H1 (cell line): ENCODE data around the gene BDKRB1. TPM values are rescaled to one million over a fixed set of nuclear protein-coding genes. Genes with fewer than 3 reads are reported as not detected.

ENCODE experiments used
- CTCF ChIA-PET: fragments of 300-600 bp; sonication (Branson Sonifier 250); formaldehyde crosslinking; loops from one replicate; lab custom pipeline; 2021; ENCODE audit not compliant: partially characterized antibody; lab: Charles Lee
- POLR2A ChIA-PET: fragments of 300-600 bp; sonication (Branson Sonifier 250); formaldehyde crosslinking; loops from one replicate; lab custom pipeline; 2021; ENCODE audit warnings: inconsistent platforms; ENCODE audit not compliant: partially characterized antibody; lab: Charles Lee
- DNase-seq, 2 experiments: peaks; one replicate each; pipeline versions ENCODE4 v3.0.0 to v3.0.0-alpha.2; 2010 to 2022; ENCODE audit warnings: low spot score in 2 of 2, low read depth in 1 of 2, mixed read lengths in 1 of 2
- FAIRE-seq: peaks from 2 replicates; lab custom pipeline; 2011; peaks lifted over from hg19 to GRCh38; lab: Jason Lieb, UNC
- H2AFZ ChIP-seq: 2 replicates; pipeline ENCODE4 v1.8.1; 2012; ENCODE audit warnings: low read length, inconsistent platforms
- H2AK5ac ChIP-seq: 2 replicates; pipeline ENCODE4 v1.6.1; 2013; ENCODE audit warnings: low read depth, low read length
- H2BK120ac ChIP-seq: replicated peaks from 2 replicates; pipeline ENCODE3; 2013; ENCODE audit warnings: low read depth, low read length, inconsistent platforms
- H2BK12ac ChIP-seq: 2 replicates; pipeline ENCODE4 v1.6.1; 2013; ENCODE audit warnings: low read depth, low read length
- H2BK15ac ChIP-seq: 2 replicates; pipeline ENCODE4 v1.6.1; 2013; ENCODE audit warnings: low read length
- H2BK20ac ChIP-seq: 2 replicates; pipeline ENCODE4 v1.6.1; 2013; ENCODE audit warnings: low read length
- H2BK5ac ChIP-seq: 2 replicates; pipeline ENCODE4 v1.6.1; 2013; ENCODE audit warnings: low read depth, low read length
- H3K14ac ChIP-seq: 2 replicates; pipeline ENCODE4 v1.6.1; 2013; ENCODE audit warnings: inconsistent platforms; ENCODE audit not compliant: insufficient read length
- H3K18ac ChIP-seq: 2 replicates; pipeline ENCODE4 v1.6.1; 2013; ENCODE audit warnings: low read length; ENCODE audit errors: extremely low read depth
- H3K23ac ChIP-seq: 2 replicates; pipeline ENCODE4 v1.6.1; 2013; ENCODE audit warnings: inconsistent platforms; ENCODE audit not compliant: insufficient read length
- H3K23me2 ChIP-seq: 2 replicates; pipeline ENCODE4 v1.6.1; 2013; ENCODE audit warnings: low read depth, low read length
- H3K27ac ChIP-seq: 2 replicates; pipeline ENCODE4 v1.6.1; 2011; ENCODE audit warnings: low read depth, low read length, inconsistent platforms
- H3K27me3 ChIP-seq, 4 experiments: replicated peaks in 1 of 4; 1 replicate in 1 of 4; 2 replicates in 3 of 4; pipeline versions ENCODE4 v1.6.1 to v1.8.1; 2011 to 2013; ENCODE audit warnings: low read length in 3 of 4, mild to moderate bottlenecking in 3 of 4, inconsistent platforms in 2 of 4, mixed read lengths in 2 of 4, moderate library complexity in 1 of 4; ENCODE audit not compliant: control insufficient read depth in 3 of 4, insufficient read depth in 3 of 4; ENCODE audit errors: extremely low read depth in 1 of 4
- H3K36me3 ChIP-seq, 4 experiments: 2 replicates each; pipeline versions ENCODE4 v1.6.1 to v1.8.1; 2011 to 2013; ENCODE audit warnings: mild to moderate bottlenecking in 4 of 4, low read length in 3 of 4, moderate library complexity in 2 of 4, control low read depth in 1 of 4, inconsistent platforms in 1 of 4; ENCODE audit not compliant: insufficient read depth in 4 of 4, control insufficient read depth in 2 of 4
- H3K4ac ChIP-seq: replicated peaks from 2 replicates; pipeline ENCODE3; 2013; ENCODE audit warnings: low read length, low read depth, mixed read lengths, inconsistent platforms; ENCODE audit not compliant: insufficient read length
- H3K4me1 ChIP-seq, 4 experiments: replicated peaks in 1 of 4; 1 replicate in 1 of 4; 2 replicates in 3 of 4; pipeline versions ENCODE4 v1.6.1 to v1.8.1; 2011 to 2013; ENCODE audit warnings: low read length in 3 of 4, inconsistent platforms in 2 of 4, mixed read lengths in 1 of 4; ENCODE audit not compliant: insufficient read depth in 4 of 4, control insufficient read depth in 3 of 4
- H3K4me2 ChIP-seq, 2 experiments: 2 replicates each; pipeline versions ENCODE4 v1.6.1 to v1.8.1; 2011 to 2013; ENCODE audit warnings: low read depth in 2 of 2, low read length in 2 of 2, control low read depth in 1 of 2, inconsistent platforms in 1 of 2, mild to moderate bottlenecking in 1 of 2; ENCODE audit not compliant: insufficient read depth in 1 of 2
- H3K4me3 ChIP-seq, 4 experiments: fragments of 200-600, 300-600 bp in 1 of 4; sonication (generic), shearing (Covaris generic), sonication (Bioruptor Twin) in 1 of 4; 2 replicates each; pipeline versions ENCODE4 v1.5.1 to v1.8.1; 2011 to 2016; ENCODE audit warnings: low read length in 4 of 4, low read depth in 3 of 4, control low read depth in 2 of 4, inconsistent platforms in 2 of 4, mild to moderate bottlenecking in 2 of 4, mixed read lengths in 1 of 4, moderate library complexity in 1 of 4; ENCODE audit not compliant: insufficient read depth in 2 of 4; ENCODE audit errors: extremely low read depth in 1 of 4
- H3K56ac ChIP-seq: replicated peaks from 2 replicates; pipeline ENCODE3; 2013; ENCODE audit warnings: low read depth, mild to moderate bottlenecking, mixed read lengths, low read length, inconsistent platforms; ENCODE audit not compliant: insufficient read length
- H3K79me1 ChIP-seq: 2 replicates; pipeline ENCODE4 v1.6.1; 2013; ENCODE audit warnings: low read depth, low read length, control low read depth
- H3K79me2 ChIP-seq, 2 experiments: 2 replicates each; pipeline versions ENCODE4 v1.6.1 to v1.8.1; 2012 to 2013; ENCODE audit warnings: low read length in 2 of 2, mild to moderate bottlenecking in 2 of 2, inconsistent platforms in 1 of 2; ENCODE audit not compliant: insufficient read depth in 2 of 2, control insufficient read depth in 1 of 2
- H3K9ac ChIP-seq, 4 experiments: replicated peaks in 1 of 4; 1 replicate in 1 of 4; 2 replicates in 3 of 4; pipeline versions ENCODE4 v1.6.1 to v1.8.1; 2011 to 2013; ENCODE audit warnings: low read depth in 3 of 4, low read length in 3 of 4, control low read depth in 2 of 4, mild to moderate bottlenecking in 2 of 4, moderate library complexity in 2 of 4, inconsistent platforms in 1 of 4; ENCODE audit errors: extremely low read depth in 1 of 4
- H3K9me3 ChIP-seq, 2 experiments: 2 replicates each; pipeline versions ENCODE4 v1.6.1 to v1.8.1; 2012 to 2013; ENCODE audit warnings: mild to moderate bottlenecking in 2 of 2, moderate library complexity in 2 of 2, control low read depth in 1 of 2, inconsistent platforms in 1 of 2, low read depth in 1 of 2, low read length in 1 of 2, mixed read lengths in 1 of 2; ENCODE audit not compliant: insufficient read depth in 2 of 2
- H4K20me1 ChIP-seq, 2 experiments: replicated peaks in 1 of 2; 2 replicates each; pipeline versions ENCODE3 to v1.8.1; 2011 to 2013; ENCODE audit warnings: inconsistent platforms in 2 of 2, low read length in 2 of 2, mild to moderate bottlenecking in 1 of 2; ENCODE audit not compliant: insufficient read depth in 2 of 2, control insufficient read depth in 1 of 2
- H4K5ac ChIP-seq: 2 replicates; pipeline ENCODE4 v1.6.1; 2013; ENCODE audit warnings: low read length, low read depth, mixed read lengths, inconsistent platforms; ENCODE audit not compliant: insufficient read length
- H4K8ac ChIP-seq: 2 replicates; pipeline ENCODE4 v1.8.0; 2013; ENCODE audit warnings: mild to moderate bottlenecking, moderate library complexity, low read length, inconsistent platforms; ENCODE audit not compliant: insufficient read depth; ENCODE audit errors: extremely low read depth
- H4K91ac ChIP-seq: replicated peaks from 2 replicates; pipeline ENCODE3; 2013; ENCODE audit warnings: low read length, mixed read lengths, inconsistent platforms; ENCODE audit not compliant: insufficient read length
- EP300 ChIP-seq, 2 experiments: IDR thresholded peaks; 1 replicate in 1 of 2; 2 replicates in 1 of 2; pipeline ENCODE4 v1.6.1; 2011 to 2012; ENCODE audit warnings: low read depth in 2 of 2, low read length in 2 of 2, mild to moderate bottlenecking in 2 of 2, borderline replicate concordance in 1 of 2, inconsistent platforms in 1 of 2, moderate library complexity in 1 of 2
- KDM4A ChIP-seq: IDR thresholded peaks from one replicate; pipeline ENCODE4 v1.7.1; 2012; ENCODE audit warnings: low read depth, mild to moderate bottlenecking, moderate library complexity, low read length, inconsistent platforms; ENCODE audit not compliant: severe bottlenecking
- NANOG ChIP-seq: IDR thresholded peaks from 2 replicates; pipeline ENCODE4 v1.6.1; 2011; ENCODE audit warnings: low read length, low read depth, mild to moderate bottlenecking, inconsistent platforms; ENCODE audit not compliant: insufficient read depth, poor library complexity, severe bottlenecking
- SIN3A ChIP-seq, 2 experiments: IDR thresholded peaks in 1 of 2; conservative IDR thresholded peaks in 1 of 2; 2 replicates each; pipeline ENCODE4 v1.6.1; 2011 to 2012; ENCODE audit warnings: low read length in 2 of 2, improper control_type of control experiment in 1 of 2, low read depth in 1 of 2, mild to moderate bottlenecking in 1 of 2
- YY1 ChIP-seq: IDR thresholded peaks from 2 replicates; pipeline ENCODE4 v1.6.1; 2011; ENCODE audit warnings: low read depth, mild to moderate bottlenecking, low read length
- WGBS, 2 experiments: shearing (Covaris generic) in 1 of 2; methylation state at CpG; one replicate each; pipeline versions ENCODE4 v1.1.6 to v1.1.7; 2013 to 2015; ENCODE audit warnings: low lambda C conversion rate in 2 of 2, mixed read lengths in 2 of 2, inconsistent platforms in 1 of 2, low coverage in 1 of 2, missing lambda C conversion rate in 1 of 2; ENCODE audit not compliant: insufficient replicate concordance in 2 of 2, insufficient coverage in 1 of 2, insufficient read length in 1 of 2; ENCODE audit errors: extremely low coverage in 1 of 2, missing lambda C conversion rate in 1 of 2; 5-methylcytosine and 5-hydroxymethylcytosine counted together
- polyA plus RNA-seq, 7 experiments: library from polyadenylated mRNA; depleted of rRNA in 3 of 7; stranded (reverse) in 5 of 7; unstranded in 2 of 7; fragments of >200 nt in 5 of 7; fragments of 200-250 nt in 2 of 7; gene quantifications; 1 replicate in 5 of 7; 2 replicates in 1 of 7; 4 replicates in 1 of 7; pipeline versions ENCODE4 v1.2.1 to v1.2.3, GENCODE V29; 2011 to 2013; ENCODE audit warnings: missing spikeins in 2 of 7, mixed read lengths in 2 of 7
- total RNA-seq: library from RNA; stranded (reverse); fragmentation: NEBNext Ultra II Directional; extraction: Animal tissue kit (Norgen Biotek cat#: 25700); gene quantifications from 2 replicates; pipeline ENCODE4 v1.2.1, GENCODE V29; 2021

BDKRB1 gene
- total and polyA plus RNA-seq, 2 of the 8 experiments (the other 6 are each of a cell fraction or from before 2014, with no cell fraction given): 0.27 TPM; not detected in 1

GRCh38 chr14:96208739-96209138 lies 47.3 kb upstream of the BDKRB1 start:
- Histone ChIP-seq H3K4me1 (peaks cover 0 to 22% (median 5%) of the 10 kb centered on the region in 4 experiments; a peak in 5 of 7 replicates), H4K91ac (no peak overlapping the region), H2BK120ac (no peak overlapping the region), H2BK5ac (no peak overlapping the region), H4K20me1 (no peaks in the 10 kb centered on the region), H3K9ac (no peak overlapping the region), H3K79me1 (no peaks in the 10 kb centered on the region), H2AFZ (no peak overlapping the region), H2BK12ac (no peak overlapping the region), H3K27ac (no peak overlapping the region), H2BK20ac (no peak overlapping the region), H3K79me2 (no peaks in the 10 kb centered on the region), H3K4ac (no peak overlapping the region), H3K9me3 (no peaks in the 10 kb centered on the region; a peak in 1 of 4 replicates), H2BK15ac (no peak overlapping the region), H4K8ac (no peak overlapping the region), H3K36me3 (no peaks in the 10 kb centered on the region), H3K23ac (no peak overlapping the region), H3K27me3 (peaks cover 0 to 18% (median 15%) of the 10 kb centered on the region in 4 experiments; a peak in 6 of 7 replicates), H3K14ac (no peak overlapping the region), H3K4me3 (no peak overlapping the region), H4K5ac (no peak overlapping the region), H3K23me2 (peaks cover 6% of the 10 kb centered on the region; the same call in 1 of the 2 replicates), H2AK5ac (no peak overlapping the region), H3K18ac (no peak overlapping the region), H3K4me2 (no peak overlapping the region), H3K56ac (no peak overlapping the region)
- no peak for TF ChIP-seq YY1
- no peak for TF ChIP-seq SIN3A (conservative IDR thresholded peaks at IDR 0.05 in 1 of 2, IDR thresholded peaks at IDR 0.05 in 1 of 2; ENCODE audit: low read depth in 1 of 2, low read length in 2 of 2)
- TF ChIP-seq KDM4A: no peak
- TF ChIP-seq EP300 (IDR thresholded peaks at IDR 0.05; ENCODE audit: borderline replicate concordance in 1 of 2, low read depth in 2 of 2, low read length in 2 of 2): no peak
- no peak for TF ChIP-seq NANOG
- DNase-seq (no peak), FAIRE-seq (no peak)
- ChIA-PET POLR2A (no interaction called here), CTCF (interaction anchor here (1.0 kb wide), 1 partner anchor 23 kb away, joined by 4 read pairs; no protein-coding TSS in a partner anchor)
- WGBS, 2 experiments: 94% methylated on average over 12 of the region's 12 CpGs; no CpG with 5 or more reads in 1 of the 2 experiments
